ENCODE measurements around the gene ERO1A.

DNA sequence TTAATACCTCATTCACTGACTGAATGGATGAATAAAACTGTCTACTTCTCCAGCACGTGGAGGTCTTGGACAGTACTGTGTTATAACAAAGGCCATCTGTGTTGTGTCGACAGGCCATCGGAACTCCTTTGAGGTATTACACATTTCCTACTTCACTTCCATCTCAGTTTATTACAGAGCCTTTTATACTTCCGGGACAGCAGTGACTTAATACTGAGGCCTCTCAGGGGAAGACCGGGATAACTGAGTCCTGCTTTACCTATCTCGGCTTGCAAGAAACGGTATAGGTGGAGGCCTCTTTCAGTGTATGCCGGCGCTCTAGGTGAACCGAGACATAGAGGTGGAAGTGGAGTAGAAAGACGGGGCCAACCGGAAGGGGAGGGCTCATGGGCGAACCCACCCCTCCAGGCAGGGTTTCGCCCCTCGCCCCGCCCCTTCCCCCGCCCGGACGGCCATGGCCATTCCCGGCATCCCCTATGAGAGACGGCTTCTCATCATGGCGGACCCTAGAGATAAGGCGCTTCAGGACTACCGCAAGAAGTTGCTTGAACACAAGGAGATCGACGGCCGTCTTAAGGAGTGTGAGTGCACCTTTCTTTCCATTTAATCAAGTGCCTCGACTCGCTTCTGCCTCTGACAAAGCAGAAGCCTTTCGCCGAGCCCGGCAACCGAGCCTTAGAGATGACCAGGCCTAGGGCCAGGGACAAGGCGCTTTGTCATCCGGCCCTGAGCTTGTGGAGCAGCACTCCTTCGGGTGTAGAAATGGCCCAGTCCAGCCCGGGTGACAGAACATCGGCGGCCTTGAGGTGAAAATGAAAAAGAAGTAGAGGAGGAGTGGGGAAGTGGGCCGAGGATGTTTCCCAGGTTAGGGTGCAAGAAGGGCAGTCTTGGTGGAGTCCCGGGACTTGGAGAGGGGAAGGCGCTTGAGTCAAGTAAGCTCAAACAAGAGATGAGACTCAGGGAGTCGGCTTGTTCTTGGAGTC is 11.7 kb upstream of the ERO1A start, which contains the start of gene PSMC6:
- TF ChIP-seq, protein P1, sequence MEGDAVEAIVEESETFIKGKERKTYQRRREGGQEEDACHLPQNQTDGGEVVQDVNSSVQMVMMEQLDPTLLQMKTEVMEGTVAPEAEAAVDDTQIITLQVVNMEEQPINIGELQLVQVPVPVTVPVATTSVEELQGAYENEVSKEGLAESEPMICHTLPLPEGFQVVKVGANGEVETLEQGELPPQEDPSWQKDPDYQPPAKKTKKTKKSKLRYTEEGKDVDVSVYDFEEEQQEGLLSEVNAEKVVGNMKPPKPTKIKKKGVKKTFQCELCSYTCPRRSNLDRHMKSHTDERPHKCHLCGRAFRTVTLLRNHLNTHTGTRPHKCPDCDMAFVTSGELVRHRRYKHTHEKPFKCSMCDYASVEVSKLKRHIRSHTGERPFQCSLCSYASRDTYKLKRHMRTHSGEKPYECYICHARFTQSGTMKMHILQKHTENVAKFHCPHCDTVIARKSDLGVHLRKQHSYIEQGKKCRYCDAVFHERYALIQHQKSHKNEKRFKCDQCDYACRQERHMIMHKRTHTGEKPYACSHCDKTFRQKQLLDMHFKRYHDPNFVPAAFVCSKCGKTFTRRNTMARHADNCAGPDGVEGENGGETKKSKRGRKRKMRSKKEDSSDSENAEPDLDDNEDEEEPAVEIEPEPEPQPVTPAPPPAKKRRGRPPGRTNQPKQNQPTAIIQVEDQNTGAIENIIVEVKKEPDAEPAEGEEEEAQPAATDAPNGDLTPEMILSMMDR (IDR thresholded peaks at IDR 0.05 in 8 of 11, conservative IDR thresholded peaks at IDR 0.05 in 3 of 11): peak in 2 of 11 experiments; percentile 14 to 23
- peak; percentile 80 to 88 (median 88) for TF ChIP-seq POLR2AphosphoS5 (IDR thresholded peaks at IDR 0.05)
